ENCODE data around the gene NPAS4. TPM values are rescaled to one million over a fixed set of nuclear protein-coding genes. Genes with fewer than 3 reads are reported as not detected.

NPAS4 gene
- total RNA-seq, 1 experiment from 2014 or later = 0.79 TPM

DNA sequence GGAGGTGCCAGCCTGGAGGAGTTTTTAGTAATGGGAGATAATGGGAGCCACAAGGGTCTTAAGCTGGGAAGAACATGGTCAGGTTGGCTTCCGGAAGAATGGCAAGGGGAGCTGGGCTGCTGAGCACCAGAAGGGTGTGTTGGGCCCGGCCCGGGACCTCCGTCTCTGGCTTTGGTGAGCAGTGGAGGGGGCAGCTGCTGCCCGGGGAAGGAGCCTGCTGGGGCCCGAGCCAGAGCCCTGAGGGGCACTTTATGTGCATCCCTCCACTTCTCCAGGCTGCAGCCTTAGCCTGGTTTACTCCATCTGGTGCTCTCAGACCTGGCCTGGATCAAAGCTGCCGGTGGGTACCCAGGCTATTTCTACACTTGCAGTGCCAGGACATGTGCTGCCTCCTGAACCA is 8.7 kb upstream of the NPAS4 start:
- H3K4me1 Mint-ChIP-seq = peaks cover 29% of the 10 kb centered on the region
- DNase-seq (ENCODE audit: low spot score) (no peak), ATAC-seq (no peak)
- H3K36me3 Mint-ChIP-seq = no peaks in the 10 kb centered on the region
- H3K4me3 Mint-ChIP-seq = no peak overlapping the region
- H3K9me3 Mint-ChIP-seq = no peaks in the 10 kb centered on the region
- peaks cover 16% of the 10 kb centered on the region for H3K27me3 Mint-ChIP-seq (ENCODE audit: low read depth)
- CTCF ChIA-PET = interaction anchor here (0.9 to 4.1 kb wide), 5 partner anchors 9 to 83 kb away, joined by 3 to 36 read pairs (median 6); partner anchors contain the start of genes MRPL11 and NPAS4
- POLR2A ChIA-PET = interaction anchor here (1.6 kb wide), 1 partner anchor 9 kb away, joined by 6 read pairs; no protein-coding TSS in a partner anchor
- TF ChIP-seq, protein P1, sequence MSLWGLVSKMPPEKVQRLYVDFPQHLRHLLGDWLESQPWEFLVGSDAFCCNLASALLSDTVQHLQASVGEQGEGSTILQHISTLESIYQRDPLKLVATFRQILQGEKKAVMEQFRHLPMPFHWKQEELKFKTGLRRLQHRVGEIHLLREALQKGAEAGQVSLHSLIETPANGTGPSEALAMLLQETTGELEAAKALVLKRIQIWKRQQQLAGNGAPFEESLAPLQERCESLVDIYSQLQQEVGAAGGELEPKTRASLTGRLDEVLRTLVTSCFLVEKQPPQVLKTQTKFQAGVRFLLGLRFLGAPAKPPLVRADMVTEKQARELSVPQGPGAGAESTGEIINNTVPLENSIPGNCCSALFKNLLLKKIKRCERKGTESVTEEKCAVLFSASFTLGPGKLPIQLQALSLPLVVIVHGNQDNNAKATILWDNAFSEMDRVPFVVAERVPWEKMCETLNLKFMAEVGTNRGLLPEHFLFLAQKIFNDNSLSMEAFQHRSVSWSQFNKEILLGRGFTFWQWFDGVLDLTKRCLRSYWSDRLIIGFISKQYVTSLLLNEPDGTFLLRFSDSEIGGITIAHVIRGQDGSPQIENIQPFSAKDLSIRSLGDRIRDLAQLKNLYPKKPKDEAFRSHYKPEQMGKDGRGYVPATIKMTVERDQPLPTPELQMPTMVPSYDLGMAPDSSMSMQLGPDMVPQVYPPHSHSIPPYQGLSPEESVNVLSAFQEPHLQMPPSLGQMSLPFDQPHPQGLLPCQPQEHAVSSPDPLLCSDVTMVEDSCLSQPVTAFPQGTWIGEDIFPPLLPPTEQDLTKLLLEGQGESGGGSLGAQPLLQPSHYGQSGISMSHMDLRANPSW (CRISPR knock-in tag; conservative IDR thresholded peaks at IDR 0.05; ENCODE audit: low read depth) = no peak
- TF ChIP-seq, protein P2, sequence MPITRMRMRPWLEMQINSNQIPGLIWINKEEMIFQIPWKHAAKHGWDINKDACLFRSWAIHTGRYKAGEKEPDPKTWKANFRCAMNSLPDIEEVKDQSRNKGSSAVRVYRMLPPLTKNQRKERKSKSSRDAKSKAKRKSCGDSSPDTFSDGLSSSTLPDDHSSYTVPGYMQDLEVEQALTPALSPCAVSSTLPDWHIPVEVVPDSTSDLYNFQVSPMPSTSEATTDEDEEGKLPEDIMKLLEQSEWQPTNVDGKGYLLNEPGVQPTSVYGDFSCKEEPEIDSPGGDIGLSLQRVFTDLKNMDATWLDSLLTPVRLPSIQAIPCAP (CRISPR knock-in tag; IDR thresholded peaks at IDR 0.05) = no peak
- TF ChIP-seq, protein P3, sequence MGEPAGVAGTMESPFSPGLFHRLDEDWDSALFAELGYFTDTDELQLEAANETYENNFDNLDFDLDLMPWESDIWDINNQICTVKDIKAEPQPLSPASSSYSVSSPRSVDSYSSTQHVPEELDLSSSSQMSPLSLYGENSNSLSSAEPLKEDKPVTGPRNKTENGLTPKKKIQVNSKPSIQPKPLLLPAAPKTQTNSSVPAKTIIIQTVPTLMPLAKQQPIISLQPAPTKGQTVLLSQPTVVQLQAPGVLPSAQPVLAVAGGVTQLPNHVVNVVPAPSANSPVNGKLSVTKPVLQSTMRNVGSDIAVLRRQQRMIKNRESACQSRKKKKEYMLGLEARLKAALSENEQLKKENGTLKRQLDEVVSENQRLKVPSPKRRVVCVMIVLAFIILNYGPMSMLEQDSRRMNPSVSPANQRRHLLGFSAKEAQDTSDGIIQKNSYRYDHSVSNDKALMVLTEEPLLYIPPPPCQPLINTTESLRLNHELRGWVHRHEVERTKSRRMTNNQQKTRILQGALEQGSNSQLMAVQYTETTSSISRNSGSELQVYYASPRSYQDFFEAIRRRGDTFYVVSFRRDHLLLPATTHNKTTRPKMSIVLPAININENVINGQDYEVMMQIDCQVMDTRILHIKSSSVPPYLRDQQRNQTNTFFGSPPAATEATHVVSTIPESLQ (CRISPR knock-in tag; IDR thresholded peaks at IDR 0.05) = no peak
- TF ChIP-seq, protein P4, sequence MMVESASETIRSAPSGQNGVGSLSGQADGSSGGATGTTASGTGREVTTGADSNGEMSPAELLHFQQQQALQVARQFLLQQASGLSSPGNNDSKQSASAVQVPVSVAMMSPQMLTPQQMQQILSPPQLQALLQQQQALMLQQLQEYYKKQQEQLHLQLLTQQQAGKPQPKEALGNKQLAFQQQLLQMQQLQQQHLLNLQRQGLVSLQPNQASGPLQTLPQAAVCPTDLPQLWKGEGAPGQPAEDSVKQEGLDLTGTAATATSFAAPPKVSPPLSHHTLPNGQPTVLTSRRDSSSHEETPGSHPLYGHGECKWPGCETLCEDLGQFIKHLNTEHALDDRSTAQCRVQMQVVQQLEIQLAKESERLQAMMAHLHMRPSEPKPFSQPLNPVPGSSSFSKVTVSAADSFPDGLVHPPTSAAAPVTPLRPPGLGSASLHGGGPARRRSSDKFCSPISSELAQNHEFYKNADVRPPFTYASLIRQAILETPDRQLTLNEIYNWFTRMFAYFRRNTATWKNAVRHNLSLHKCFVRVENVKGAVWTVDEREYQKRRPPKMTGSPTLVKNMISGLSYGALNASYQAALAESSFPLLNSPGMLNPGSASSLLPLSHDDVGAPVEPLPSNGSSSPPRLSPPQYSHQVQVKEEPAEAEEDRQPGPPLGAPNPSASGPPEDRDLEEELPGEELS (CRISPR knock-in tag; IDR thresholded peaks at IDR 0.05) = no peak
- no peak for TF ChIP-seq GRHL2 (CRISPR knock-in tag; IDR thresholded peaks at IDR 0.05; ENCODE audit: insufficient replicate concordance, severe bottlenecking)
- TF ChIP-seq, protein P5, sequence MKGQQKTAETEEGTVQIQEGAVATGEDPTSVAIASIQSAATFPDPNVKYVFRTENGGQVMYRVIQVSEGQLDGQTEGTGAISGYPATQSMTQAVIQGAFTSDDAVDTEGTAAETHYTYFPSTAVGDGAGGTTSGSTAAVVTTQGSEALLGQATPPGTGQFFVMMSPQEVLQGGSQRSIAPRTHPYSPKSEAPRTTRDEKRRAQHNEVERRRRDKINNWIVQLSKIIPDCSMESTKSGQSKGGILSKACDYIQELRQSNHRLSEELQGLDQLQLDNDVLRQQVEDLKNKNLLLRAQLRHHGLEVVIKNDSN (CRISPR knock-in tag; IDR thresholded peaks at IDR 0.05) = no peak
- TF ChIP-seq ZNF138 (CRISPR knock-in tag; conservative IDR thresholded peaks at IDR 0.05) = no peak
- TF ChIP-seq, protein P6, sequence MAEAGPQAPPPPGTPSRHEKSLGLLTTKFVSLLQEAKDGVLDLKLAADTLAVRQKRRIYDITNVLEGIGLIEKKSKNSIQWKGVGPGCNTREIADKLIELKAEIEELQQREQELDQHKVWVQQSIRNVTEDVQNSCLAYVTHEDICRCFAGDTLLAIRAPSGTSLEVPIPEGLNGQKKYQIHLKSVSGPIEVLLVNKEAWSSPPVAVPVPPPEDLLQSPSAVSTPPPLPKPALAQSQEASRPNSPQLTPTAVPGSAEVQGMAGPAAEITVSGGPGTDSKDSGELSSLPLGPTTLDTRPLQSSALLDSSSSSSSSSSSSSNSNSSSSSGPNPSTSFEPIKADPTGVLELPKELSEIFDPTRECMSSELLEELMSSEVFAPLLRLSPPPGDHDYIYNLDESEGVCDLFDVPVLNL (CRISPR knock-in tag; IDR thresholded peaks at IDR 0.05; ENCODE audit: borderline replicate concordance, low read depth) = no peak
- TF ChIP-seq, protein P7, sequence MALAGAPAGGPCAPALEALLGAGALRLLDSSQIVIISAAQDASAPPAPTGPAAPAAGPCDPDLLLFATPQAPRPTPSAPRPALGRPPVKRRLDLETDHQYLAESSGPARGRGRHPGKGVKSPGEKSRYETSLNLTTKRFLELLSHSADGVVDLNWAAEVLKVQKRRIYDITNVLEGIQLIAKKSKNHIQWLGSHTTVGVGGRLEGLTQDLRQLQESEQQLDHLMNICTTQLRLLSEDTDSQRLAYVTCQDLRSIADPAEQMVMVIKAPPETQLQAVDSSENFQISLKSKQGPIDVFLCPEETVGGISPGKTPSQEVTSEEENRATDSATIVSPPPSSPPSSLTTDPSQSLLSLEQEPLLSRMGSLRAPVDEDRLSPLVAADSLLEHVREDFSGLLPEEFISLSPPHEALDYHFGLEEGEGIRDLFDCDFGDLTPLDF (CRISPR knock-in tag; IDR thresholded peaks at IDR 0.05) = no peak
- TF ChIP-seq TEAD1 (CRISPR knock-in tag; IDR thresholded peaks at IDR 0.05) = no peak
- H3K27ac Mint-ChIP-seq = 0 out of 2 replicates have a peak overlapping the region, but pooled peaks have one; percentile 8

DNA sequence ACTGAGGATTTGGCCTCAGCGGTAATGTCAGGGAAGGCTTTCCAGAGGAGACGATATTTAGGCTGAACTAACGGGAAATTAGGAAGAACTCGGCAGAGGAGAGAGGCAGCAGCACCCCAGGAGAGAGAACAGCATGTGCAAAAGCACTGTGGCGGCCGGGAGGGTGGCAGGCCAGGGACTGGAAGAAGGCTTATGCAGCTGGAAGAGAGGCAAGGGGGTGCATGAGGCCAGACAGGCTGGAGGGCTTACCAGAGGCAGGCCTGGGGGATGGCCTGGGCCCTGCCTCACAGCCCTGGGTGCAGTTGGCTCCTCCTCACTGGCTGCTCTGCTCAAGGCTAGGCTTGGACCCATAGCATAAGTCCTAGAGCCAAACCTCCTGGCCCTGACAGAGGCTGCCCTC is 7.7 kb upstream of the NPAS4 start:
- no peak for ATAC-seq
- no peaks in the 10 kb centered on the region for H3K9me3 Mint-ChIP-seq
- ChIA-PET CTCF (interaction anchor here (0.7 to 2.1 kb wide), 3 partner anchors 24 to 66 kb away, joined by 3 to 11 read pairs (median 3); partner anchors contain the start of gene MRPL11), POLR2A (interaction anchor here (0.6 kb wide), 1 partner anchor 101 kb away, joined by 3 read pairs; no protein-coding TSS in a partner anchor)
- TF ChIP-seq NFYB (CRISPR knock-in tag; conservative IDR thresholded peaks at IDR 0.05; ENCODE audit: low read depth) = no peak
- TF ChIP-seq, protein P6 (CRISPR knock-in tag; IDR thresholded peaks at IDR 0.05; ENCODE audit: borderline replicate concordance, low read depth) = no peak
- TF ChIP-seq GABPB1 (CRISPR knock-in tag; IDR thresholded peaks at IDR 0.05) = no peak
- peaks cover 25% of the 10 kb centered on the region for H3K27me3 Mint-ChIP-seq (ENCODE audit: low read depth)
- DNase-seq (ENCODE audit: low spot score) = no peak
- H3K4me1 Mint-ChIP-seq = peaks cover 38% of the 10 kb centered on the region
- H3K27ac Mint-ChIP-seq = peak overlapping the region; percentile 54; the same call in 1 of the 2 replicates
- no peaks in the 10 kb centered on the region for H3K36me3 Mint-ChIP-seq
- H3K4me3 Mint-ChIP-seq = no peak overlapping the region
